ENCODE data around the gene RRAS2.
"Not testable (repeated sequence)": the region's sequence is repeated elsewhere in the genome, so short reads cannot be mapped to it uniquely, and the experiment has no call there.

RRAS2 gene

DNA sequence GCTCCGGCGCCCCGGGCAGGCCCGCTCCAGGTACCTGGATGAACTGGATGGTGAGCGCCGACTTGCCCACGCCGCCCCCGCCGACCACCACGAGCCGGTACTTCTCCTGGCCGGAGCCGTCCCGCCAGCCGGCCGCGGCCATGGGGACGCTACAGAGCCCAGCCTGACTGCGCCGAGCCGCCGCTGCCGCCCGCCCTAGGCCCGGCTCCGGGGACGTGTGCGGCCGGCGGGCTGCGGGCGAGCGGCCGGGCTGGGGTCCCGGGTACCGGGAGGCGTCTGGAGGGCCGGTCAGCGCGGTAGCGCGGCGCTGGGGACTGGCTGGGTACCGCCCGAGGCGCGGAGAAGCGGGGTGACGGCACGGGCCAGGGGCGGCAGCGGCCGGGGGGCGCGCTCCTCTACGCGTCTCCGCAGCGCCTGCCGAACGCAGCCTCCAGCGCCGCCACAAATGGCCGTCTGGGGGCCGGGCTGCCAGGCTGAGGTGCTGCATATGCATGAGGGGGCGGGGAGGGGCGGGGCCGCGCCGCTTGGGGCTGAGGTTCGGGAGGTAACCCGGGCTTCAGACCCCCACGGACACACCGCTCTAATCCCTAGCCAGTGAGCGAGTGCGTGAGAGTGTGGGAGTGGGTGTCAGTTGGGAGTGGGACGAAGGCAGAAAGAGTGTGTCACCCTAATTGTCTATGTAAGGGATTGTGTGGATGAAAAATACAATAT, at the start of gene RRAS2:
TSS of gene RRAS2 (minus strand) at position 455 of the 711 bp plus-strand sequence. CDS start at position 142, 313 bp downstream.
- TF ChIP-seq, protein P1, sequence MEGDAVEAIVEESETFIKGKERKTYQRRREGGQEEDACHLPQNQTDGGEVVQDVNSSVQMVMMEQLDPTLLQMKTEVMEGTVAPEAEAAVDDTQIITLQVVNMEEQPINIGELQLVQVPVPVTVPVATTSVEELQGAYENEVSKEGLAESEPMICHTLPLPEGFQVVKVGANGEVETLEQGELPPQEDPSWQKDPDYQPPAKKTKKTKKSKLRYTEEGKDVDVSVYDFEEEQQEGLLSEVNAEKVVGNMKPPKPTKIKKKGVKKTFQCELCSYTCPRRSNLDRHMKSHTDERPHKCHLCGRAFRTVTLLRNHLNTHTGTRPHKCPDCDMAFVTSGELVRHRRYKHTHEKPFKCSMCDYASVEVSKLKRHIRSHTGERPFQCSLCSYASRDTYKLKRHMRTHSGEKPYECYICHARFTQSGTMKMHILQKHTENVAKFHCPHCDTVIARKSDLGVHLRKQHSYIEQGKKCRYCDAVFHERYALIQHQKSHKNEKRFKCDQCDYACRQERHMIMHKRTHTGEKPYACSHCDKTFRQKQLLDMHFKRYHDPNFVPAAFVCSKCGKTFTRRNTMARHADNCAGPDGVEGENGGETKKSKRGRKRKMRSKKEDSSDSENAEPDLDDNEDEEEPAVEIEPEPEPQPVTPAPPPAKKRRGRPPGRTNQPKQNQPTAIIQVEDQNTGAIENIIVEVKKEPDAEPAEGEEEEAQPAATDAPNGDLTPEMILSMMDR (conservative IDR thresholded peaks at IDR 0.05; ENCODE audit: low read depth, low read length) = no peak
- peak within 1 kb of the TSS; percentile 88 for H3K4me3 ChIP-seq (ENCODE audit: low read length)
- peak; percentile 27 for DNase-seq (ENCODE audit: low read depth)

DNA sequence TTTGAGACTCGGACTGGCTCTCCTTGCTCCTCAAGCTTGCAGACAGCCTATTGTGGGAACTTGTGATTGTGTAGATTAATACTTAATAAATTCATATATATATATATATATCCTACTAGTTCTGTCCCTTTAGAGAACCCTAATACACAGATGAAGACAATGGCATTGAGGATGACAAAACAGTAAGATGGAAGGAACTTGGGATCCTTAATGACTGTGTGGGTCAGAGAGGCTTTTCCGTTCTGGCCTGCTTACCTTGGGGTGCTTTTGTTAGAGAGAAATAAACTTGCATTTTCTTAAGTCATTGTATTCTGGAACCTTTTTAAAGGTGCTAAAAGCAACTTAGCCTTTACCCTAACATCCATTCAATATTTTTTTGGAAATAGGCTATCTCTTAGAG, 49.6 kb upstream of the RRAS2 start:
- no peak overlapping the region for H3K4me3 ChIP-seq (ENCODE audit: low read length)
- DNase-seq (ENCODE audit: low read depth) = no peak
- TF ChIP-seq, protein P1 (conservative IDR thresholded peaks at IDR 0.05; ENCODE audit: low read depth, low read length) = no peak

DNA sequence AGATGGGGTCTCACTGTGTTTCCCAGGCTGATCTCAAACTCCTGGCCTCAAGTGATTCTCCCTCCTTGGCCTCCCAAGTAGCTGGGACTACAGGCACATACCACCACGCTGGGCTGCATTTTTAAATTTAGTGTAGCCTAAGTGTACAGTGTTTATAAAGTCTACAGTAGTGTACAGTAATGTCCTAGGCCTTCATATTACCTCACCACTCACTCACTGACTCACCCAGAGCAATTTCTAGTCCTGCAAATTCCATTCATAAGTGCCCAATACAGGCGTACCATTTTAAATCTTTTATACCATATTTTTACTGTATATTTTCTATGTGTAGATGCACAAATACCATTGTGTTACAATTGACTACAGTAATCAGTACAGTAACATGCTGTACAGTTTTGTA, 47.1 kb upstream of the RRAS2 start:
- not testable (repeated sequence) for H3K4me3 ChIP-seq (ENCODE audit: low read length); DNase-seq (ENCODE audit: low read depth)

DNA sequence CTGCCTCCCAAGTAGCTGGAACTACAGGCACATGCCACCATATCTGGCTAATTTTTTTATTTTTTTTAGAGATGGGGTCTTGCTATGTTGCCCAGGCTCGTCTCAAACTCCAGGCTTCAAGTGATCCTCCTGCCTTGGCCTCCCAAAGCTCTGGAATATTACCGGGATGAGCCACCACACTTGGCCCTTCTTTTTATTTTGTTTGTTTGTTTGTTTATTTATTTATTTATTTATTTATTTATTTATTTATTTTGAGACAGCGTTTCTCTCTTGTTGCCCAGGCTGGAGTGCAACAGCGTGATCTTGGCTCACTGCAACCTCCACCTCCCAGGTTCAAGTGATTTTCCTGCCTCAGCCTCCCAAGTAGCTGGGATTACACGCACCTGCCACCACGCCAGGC, 44.5 kb upstream of the RRAS2 start:
- not testable (repeated sequence) for DNase-seq (ENCODE audit: low read depth); H3K4me3 ChIP-seq (ENCODE audit: low read length)

DNA sequence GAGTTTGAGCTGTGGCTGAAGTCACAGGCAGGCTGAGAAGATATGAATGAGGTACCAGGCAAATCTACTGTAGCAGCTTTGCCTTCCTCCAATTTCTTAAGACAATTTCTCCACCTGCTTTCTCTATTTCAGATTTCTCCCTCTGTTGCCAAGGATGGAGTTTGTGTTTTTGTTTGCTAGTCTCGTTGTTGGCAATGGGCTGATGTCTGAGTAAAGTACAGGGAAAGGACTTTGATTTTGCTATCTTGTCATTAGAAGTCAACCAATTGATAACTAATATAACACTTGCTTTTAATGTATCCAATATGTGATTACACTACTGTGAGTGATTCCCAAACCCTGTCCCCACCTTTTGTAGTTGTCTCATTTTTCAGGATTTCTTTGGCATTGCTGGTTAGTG, 40.1 kb upstream of the RRAS2 start:
- DNase-seq (ENCODE audit: low read depth) = no peak
- H3K4me3 ChIP-seq (ENCODE audit: low read length) = no peak overlapping the region
- TF ChIP-seq, protein P1 (conservative IDR thresholded peaks at IDR 0.05; ENCODE audit: low read depth, low read length) = no peak

DNA sequence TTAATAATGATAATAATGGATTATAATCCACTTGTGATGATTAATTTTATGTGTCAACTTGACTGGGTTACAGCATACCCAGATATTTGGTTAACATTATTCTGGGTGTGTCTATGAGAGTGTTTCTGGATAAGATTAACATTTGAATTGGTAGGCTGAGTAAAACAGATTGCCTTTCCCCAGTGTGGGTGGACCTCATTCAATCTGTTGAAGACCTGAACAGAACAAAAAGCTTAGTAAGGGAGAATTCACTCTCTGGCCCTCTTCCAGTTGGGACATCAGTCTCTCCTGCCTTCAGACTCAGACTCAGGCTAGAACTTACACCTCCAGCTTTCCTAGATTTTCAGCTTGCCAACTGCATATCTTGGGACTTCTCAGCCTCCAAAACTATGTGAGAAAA, 37.3 kb upstream of the RRAS2 start:
- H3K4me3 ChIP-seq (ENCODE audit: low read length) = no peak overlapping the region
- no peak for DNase-seq (ENCODE audit: low read depth)
- TF ChIP-seq, protein P1 (conservative IDR thresholded peaks at IDR 0.05; ENCODE audit: low read depth, low read length) = no peak

DNA sequence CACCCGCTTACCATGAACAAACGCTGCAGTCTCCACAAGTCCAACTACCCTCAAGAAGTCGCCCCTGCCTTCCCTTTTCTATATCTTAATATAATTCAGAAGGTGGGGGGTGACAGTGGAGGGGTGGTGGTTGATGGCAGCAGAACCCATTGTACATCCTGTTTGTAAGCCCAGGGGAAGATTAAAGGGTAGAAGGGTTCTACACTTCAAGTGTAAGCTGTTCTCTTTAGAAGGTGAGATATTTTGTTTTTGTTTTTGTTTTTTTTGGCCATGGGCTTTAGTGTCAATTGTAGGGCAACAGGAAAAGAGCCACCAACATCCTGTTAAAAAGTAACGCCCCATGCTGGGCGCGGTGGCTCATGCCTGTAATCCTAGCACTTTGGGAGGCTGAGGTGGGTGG, 34.9 kb upstream of the RRAS2 start:
- TF ChIP-seq, protein P1 (conservative IDR thresholded peaks at IDR 0.05; ENCODE audit: low read depth, low read length) = no peak
- no peak overlapping the region for H3K4me3 ChIP-seq (ENCODE audit: low read length)
- no peak for DNase-seq (ENCODE audit: low read depth)

DNA sequence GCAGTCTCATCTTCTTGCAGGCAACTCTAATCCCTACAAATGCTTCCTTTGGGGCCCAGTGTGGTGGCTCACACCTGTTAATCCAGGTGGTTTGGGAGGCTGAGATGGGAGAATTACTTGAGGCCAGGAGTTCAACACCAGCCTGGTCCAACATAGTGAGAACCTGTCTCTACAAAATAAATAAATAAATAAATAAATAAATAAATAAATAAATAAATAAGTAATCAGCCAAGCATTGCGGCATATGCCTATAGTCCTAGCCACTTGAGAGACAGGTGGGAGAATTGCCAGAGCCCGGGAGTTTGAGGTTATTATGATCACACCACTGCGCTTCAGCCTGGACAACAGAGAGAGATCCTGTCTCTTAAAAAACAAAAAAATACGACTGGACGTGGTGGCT, 34.1 kb upstream of the RRAS2 start:
- H3K4me3 ChIP-seq (ENCODE audit: low read length) = no peak overlapping the region
- no peak for DNase-seq (ENCODE audit: low read depth)
- TF ChIP-seq, protein P1 (conservative IDR thresholded peaks at IDR 0.05; ENCODE audit: low read depth, low read length) = no peak
